HG02571 (cell line): ENCODE measurements around the gene GTSF1L.

Experiments
- ATAC-seq: cut with Tn5 transposase; IDR thresholded peaks from one replicate; pipeline ENCODE4 v1.9.1; 2021; ENCODE audit warnings: mild to moderate bottlenecking, moderate library complexity; ENCODE audit not compliant: unreplicated experiment

The GTSF1L gene

GRCh38 chr20:43746344-43747137 lies 19.7 kb upstream of the GTSF1L start:
- ATAC-seq, result no peak

- no peak for ATAC-seq
Measured at GRCh38 chr20:43744966-43745730, 18.3 kb upstream of the GTSF1L start.

- no peak for ATAC-seq
Measured at GRCh38 chr20:43744151-43744611, 17.4 kb upstream of the GTSF1L start.

GRCh38 chr20:43740642-43741041 lies 13.8 kb upstream of the GTSF1L start:
- ATAC-seq, result no peak

GRCh38 chr20:43739148-43739749 lies 12.4 kb upstream of the GTSF1L start:
- no peak for ATAC-seq

GRCh38 chr20:43737925-43738324 lies 11.1 kb upstream of the GTSF1L start:
- no peak for ATAC-seq

- ATAC-seq, result peak; percentile 69
Measured at GRCh38 chr20:43736588-43737158, 9.9 kb upstream of the GTSF1L start.

- ATAC-seq, result no peak
Measured at GRCh38 chr20:43731927-43732326, 5.1 kb upstream of the GTSF1L start.

GRCh38 chr20:43731469-43731868 lies 4.7 kb upstream of the GTSF1L start:
- no peak for ATAC-seq

GRCh38 chr20:43728686-43729255 lies 2.0 kb upstream of the GTSF1L start:
- no peak for ATAC-seq

- ATAC-seq, result no peak
Measured at GRCh38 chr20:43727980-43728590, 1.3 kb upstream of the GTSF1L start.

- ATAC-seq, result no peak
Measured at GRCh38 chr20:43726333-43726732, 469 bp downstream of the GTSF1L start.

- ATAC-seq, result no peak
Measured at GRCh38 chr20:43725666-43726065, 1.1 kb downstream of the GTSF1L start.

GRCh38 chr20:43724383-43724782 lies 2.4 kb downstream of the GTSF1L start:
- ATAC-seq, result no peak

- ATAC-seq, result no peak
Measured at GRCh38 chr20:43723735-43724134, 3.1 kb downstream of the GTSF1L start.

GRCh38 chr20:43723186-43723585 lies 3.6 kb downstream of the GTSF1L start:
- no peak for ATAC-seq

- ATAC-seq, result no peak
Measured at GRCh38 chr20:43722153-43722505, 4.7 kb downstream of the GTSF1L start.

- ATAC-seq, result no peak
Measured at GRCh38 chr20:43721429-43722152, 5.2 kb downstream of the GTSF1L start.

- ATAC-seq, result no peak
Measured at GRCh38 chr20:43721097-43721428, 5.7 kb downstream of the GTSF1L start.

GRCh38 chr20:43720007-43720406 lies 6.8 kb downstream of the GTSF1L start:
- no peak for ATAC-seq
